Keratinocyte (primary cell): ENCODE results near the gene BEST2. TPM values are rescaled to one million over a fixed set of nuclear protein-coding genes. Genes with fewer than 3 reads are reported as not detected.

Source experiments
- DNase-seq: peaks from one replicate; pipeline ENCODE4 v3.0.0-alpha.2; 2011; ENCODE audit warnings: low read depth, missing footprints, low spot score
- FAIRE-seq: peaks from 2 replicates; lab custom pipeline; 2011; peaks lifted over from hg19 to GRCh38; lab: Jason Lieb, UNC
- H2AFZ ChIP-seq: 2 replicates; pipeline ENCODE4 v1.6.0; 2012; ENCODE audit warnings: low read length, control low read depth, inconsistent platforms; ENCODE audit not compliant: control insufficient read depth
- H3K27ac ChIP-seq: 2 replicates; pipeline ENCODE4 v1.5.1; 2011; ENCODE audit warnings: low read length; ENCODE audit not compliant: control insufficient read depth, insufficient read depth
- H3K27me3 ChIP-seq: 3 replicates; pipeline ENCODE4 v1.6.0; 2011; ENCODE audit warnings: low read length; ENCODE audit not compliant: control insufficient read depth, insufficient read depth; ENCODE audit errors: extremely low read depth
- H3K36me3 ChIP-seq, 2 experiments: 2 replicates in 1 of 2; 3 replicates in 1 of 2; pipeline ENCODE4 v1.5.1; 2011; ENCODE audit warnings: low read length in 2 of 2, mild to moderate bottlenecking in 1 of 2; ENCODE audit not compliant: control insufficient read depth in 2 of 2, insufficient read depth in 2 of 2; ENCODE audit errors: extremely low read depth in 1 of 2
- H3K4me1 ChIP-seq: 3 replicates; pipeline ENCODE4 v1.5.1; 2011; ENCODE audit warnings: low read length; ENCODE audit not compliant: control insufficient read depth, insufficient read depth; ENCODE audit errors: extremely low read depth
- H3K4me2 ChIP-seq: 3 replicates; pipeline ENCODE4 v1.6.0; 2011; ENCODE audit warnings: low read depth, low read length; ENCODE audit not compliant: control insufficient read depth, insufficient read depth; ENCODE audit errors: extremely low read depth
- H3K4me3 ChIP-seq, 3 experiments: fragments of 200-600 bp in 1 of 3; sonication (generic) in 1 of 3; 2 replicates in 2 of 3; 3 replicates in 1 of 3; pipeline ENCODE4 v1.5.1; 2011 to 2016; ENCODE audit warnings: low read length in 3 of 3, mild to moderate bottlenecking in 3 of 3, control low read depth in 2 of 3, inconsistent platforms in 1 of 3, low read depth in 1 of 3, mixed read lengths in 1 of 3, mixed run types in 1 of 3, moderate library complexity in 1 of 3; ENCODE audit not compliant: control insufficient read depth in 2 of 3, insufficient read depth in 2 of 3; ENCODE audit errors: extremely low read depth in 1 of 3
- H3K79me2 ChIP-seq: 2 replicates; pipeline ENCODE4 v1.6.0; 2012; ENCODE audit warnings: low read length; ENCODE audit not compliant: control insufficient read depth, insufficient read depth
- H3K9ac ChIP-seq: 3 replicates; pipeline ENCODE4 v1.6.0; 2011; ENCODE audit warnings: low read length; ENCODE audit not compliant: control insufficient read depth, insufficient read depth; ENCODE audit errors: extremely low read depth
- H3K9me1 ChIP-seq: 3 replicates; pipeline ENCODE4 v1.6.0; 2011; ENCODE audit warnings: low read length; ENCODE audit not compliant: control insufficient read depth, insufficient read depth; ENCODE audit errors: extremely low read depth
- H3K9me3 ChIP-seq: 2 replicates; pipeline ENCODE4 v1.5.1; 2012; ENCODE audit warnings: low read depth, low read length; ENCODE audit not compliant: control insufficient read depth
- H4K20me1 ChIP-seq: 3 replicates; pipeline ENCODE4 v1.6.0; 2011; ENCODE audit warnings: low read length; ENCODE audit not compliant: control insufficient read depth, insufficient read depth; ENCODE audit errors: extremely low read depth
- EZH2 ChIP-seq: IDR thresholded peaks from one replicate; pipeline ENCODE4 v1.6.1; 2012; ENCODE audit warnings: inconsistent platforms, mild to moderate bottlenecking, low read length, moderate library complexity
- dilution Hi-C: fragments of 300-500 bp; cut with MboI; formaldehyde crosslinking; loops from one replicate; pipeline ENCODE4 v1.7.0; 2020; ENCODE audit warnings: low sequenced_read_pairs; ENCODE audit not compliant: extremely low pct_ligation_motif_present
- polyA plus RNA-seq, 5 experiments: library from polyadenylated mRNA; depleted of rRNA in 3 of 5; stranded (reverse) in 3 of 5; stranded (forward) in 1 of 5; unstranded in 1 of 5; fragments of >200 nt; gene quantifications; 1 replicate in 1 of 5; 2 replicates in 3 of 5; 3 replicates in 1 of 5; pipeline versions ENCODE4 v1.2.1 to v1.2.3, GENCODE V29; 2011 to 2012; ENCODE audit warnings: missing spikeins in 2 of 5, low read depth in 1 of 5, low replicate concordance in 1 of 5
- TF ChIP-seq, protein P1 (sequence below), 3 experiments: IDR thresholded peaks in 1 of 3; conservative IDR thresholded peaks in 1 of 3; optimal IDR thresholded peaks in 1 of 3; 2 replicates in 2 of 3; 3 replicates in 1 of 3; pipeline versions ENCODE3 to v1.5.1; 2011; ENCODE audit warnings: low read length in 3 of 3, mild to moderate bottlenecking in 3 of 3, moderate library complexity in 2 of 3, control low read depth in 1 of 3, inconsistent platforms in 1 of 3; ENCODE audit not compliant: insufficient read depth in 2 of 3; ENCODE audit errors: extremely low read depth in 1 of 3

BEST2 gene
- polyA plus RNA-seq, 1 donor (not counting 4 experiments of a cell fraction or from before 2014, with no cell fraction given): not detected

DNA sequence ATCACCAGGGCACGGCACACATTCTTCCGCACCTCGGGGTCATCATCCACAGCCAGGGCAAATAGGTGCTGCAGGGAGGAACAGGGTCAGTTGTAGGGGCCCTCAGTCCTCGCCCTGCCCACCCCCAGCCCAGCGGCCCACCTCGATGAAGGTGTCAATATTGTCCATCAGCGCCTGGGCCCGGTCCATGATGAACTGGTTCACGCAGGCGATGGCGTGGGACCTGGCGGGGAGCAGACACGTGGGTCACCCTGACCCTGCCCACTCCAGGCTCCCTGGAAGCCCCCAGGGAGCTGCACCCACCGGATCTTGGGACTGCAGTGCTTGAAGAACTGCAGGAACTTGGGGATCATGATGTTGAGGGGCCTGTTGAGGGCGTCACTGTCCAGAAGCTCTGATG lies 36.5 kb upstream of the BEST2 start:
- Histone ChIP-seq H4K20me1 (peaks cover 14% of the 10 kb centered on the region), H3K36me3 (peaks cover 49 to 67% of the 10 kb centered on the region in 2 experiments), H3K9me1 (no peaks in the 10 kb centered on the region), H3K9ac (no peak overlapping the region), H3K27me3 (no peaks in the 10 kb centered on the region), H3K4me3 (no peak overlapping the region), H3K4me2 (no peak overlapping the region), H3K79me2 (peaks cover 60% of the 10 kb centered on the region), H3K4me1 (peaks cover 7% of the 10 kb centered on the region), H3K27ac (no peak overlapping the region), H2AFZ (no peak overlapping the region), H3K9me3 (no peaks in the 10 kb centered on the region)
- no peak for DNase-seq
- no peak for FAIRE-seq
- TF ChIP-seq EZH2: no peak
- TF ChIP-seq, protein P1, sequence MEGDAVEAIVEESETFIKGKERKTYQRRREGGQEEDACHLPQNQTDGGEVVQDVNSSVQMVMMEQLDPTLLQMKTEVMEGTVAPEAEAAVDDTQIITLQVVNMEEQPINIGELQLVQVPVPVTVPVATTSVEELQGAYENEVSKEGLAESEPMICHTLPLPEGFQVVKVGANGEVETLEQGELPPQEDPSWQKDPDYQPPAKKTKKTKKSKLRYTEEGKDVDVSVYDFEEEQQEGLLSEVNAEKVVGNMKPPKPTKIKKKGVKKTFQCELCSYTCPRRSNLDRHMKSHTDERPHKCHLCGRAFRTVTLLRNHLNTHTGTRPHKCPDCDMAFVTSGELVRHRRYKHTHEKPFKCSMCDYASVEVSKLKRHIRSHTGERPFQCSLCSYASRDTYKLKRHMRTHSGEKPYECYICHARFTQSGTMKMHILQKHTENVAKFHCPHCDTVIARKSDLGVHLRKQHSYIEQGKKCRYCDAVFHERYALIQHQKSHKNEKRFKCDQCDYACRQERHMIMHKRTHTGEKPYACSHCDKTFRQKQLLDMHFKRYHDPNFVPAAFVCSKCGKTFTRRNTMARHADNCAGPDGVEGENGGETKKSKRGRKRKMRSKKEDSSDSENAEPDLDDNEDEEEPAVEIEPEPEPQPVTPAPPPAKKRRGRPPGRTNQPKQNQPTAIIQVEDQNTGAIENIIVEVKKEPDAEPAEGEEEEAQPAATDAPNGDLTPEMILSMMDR (optimal IDR thresholded peaks at IDR 0.05 in 1 of 3, IDR thresholded peaks at IDR 0.05 in 1 of 3, conservative IDR thresholded peaks at IDR 0.05 in 1 of 3; ENCODE audit: extremely low read depth in 1 of 3, insufficient read depth in 2 of 3, low read length in 3 of 3): no peak
- dilution Hi-C loops: no loop called here

DNA sequence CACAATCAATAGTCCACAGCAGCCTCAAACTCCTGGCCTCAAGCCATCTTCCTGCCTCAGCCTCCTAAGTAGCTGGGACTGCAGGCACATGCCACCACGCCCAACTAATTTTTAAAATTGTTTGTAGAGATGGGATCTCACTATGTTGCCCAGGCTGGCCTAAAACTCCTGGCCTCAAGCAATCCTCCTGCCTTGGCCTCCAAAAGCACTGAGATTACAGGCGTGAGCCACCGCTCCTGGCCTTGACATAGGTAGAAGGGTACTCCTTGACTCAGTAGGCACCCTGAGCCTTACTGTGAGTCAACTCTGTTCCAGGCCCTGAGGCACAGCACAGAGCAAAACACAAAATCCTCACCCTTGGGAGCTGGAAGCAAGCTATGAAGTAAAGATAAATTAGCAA lies 35.7 kb upstream of the BEST2 start:
- Histone ChIP-seq H3K79me2 (peaks cover 66% of the 10 kb centered on the region), H4K20me1 (peaks cover 14% of the 10 kb centered on the region), H3K27ac (no peak overlapping the region), H3K9me3 (no peaks in the 10 kb centered on the region), H3K9me1 (no peaks in the 10 kb centered on the region), H3K9ac (no peak overlapping the region), H3K4me1 (peaks cover 13% of the 10 kb centered on the region), H2AFZ (no peak overlapping the region), H3K36me3 (peaks cover 44 to 62% of the 10 kb centered on the region in 2 experiments), H3K27me3 (no peaks in the 10 kb centered on the region), H3K4me3 (no peak overlapping the region), H3K4me2 (no peak overlapping the region)
- FAIRE-seq (no peak), DNase-seq (no peak)
- TF ChIP-seq EZH2: no peak
- TF ChIP-seq, protein P1 (optimal IDR thresholded peaks at IDR 0.05 in 1 of 3, IDR thresholded peaks at IDR 0.05 in 1 of 3, conservative IDR thresholded peaks at IDR 0.05 in 1 of 3; ENCODE audit: extremely low read depth in 1 of 3, insufficient read depth in 2 of 3, low read length in 3 of 3): no peak
- dilution Hi-C loops: no loop called here
